DMS 273 (cell line): ENCODE results near the gene KIAA0040.

Experiments
- DNase-seq: peaks from one replicate; lab custom pipeline; 2025; ENCODE audit not compliant: unreplicated experiment; lab: John Stamatoyannopoulos, UW

The KIAA0040 gene

GRCh38 chr1:175192630-175193526 lies at the start of gene KIAA0040:
Gene KIAA0040 (minus strand): TSS chr1:175192776. CDS start chr1:175161013, 31,763 bp downstream.
- peak; percentile 85 for DNase-seq

- DNase-seq = no peak
Observed at GRCh38 chr1:175237389-175237788, 44.8 kb upstream of the KIAA0040 start.

- no peak for DNase-seq
Observed at GRCh38 chr1:175234639-175235038, 42.1 kb upstream of the KIAA0040 start.

- no peak for DNase-seq
Observed at GRCh38 chr1:175232335-175232734, 39.8 kb upstream of the KIAA0040 start.

GRCh38 chr1:175225805-175226129 lies 33.2 kb upstream of the KIAA0040 start:
- no peak for DNase-seq

- DNase-seq = no peak
Observed at GRCh38 chr1:175222296-175222938, 29.8 kb upstream of the KIAA0040 start.

- DNase-seq = no peak
Observed at GRCh38 chr1:175221557-175222175, 29.1 kb upstream of the KIAA0040 start.

- no peak for DNase-seq
Observed at GRCh38 chr1:175220853-175221556, 28.4 kb upstream of the KIAA0040 start.

- no peak for DNase-seq
Observed at GRCh38 chr1:175219774-175220173, 27.2 kb upstream of the KIAA0040 start.

- DNase-seq = no peak
Observed at GRCh38 chr1:175218786-175219434, 26.3 kb upstream of the KIAA0040 start.

GRCh38 chr1:175217721-175218531 lies 25.4 kb upstream of the KIAA0040 start:
- no peak for DNase-seq

- no peak for DNase-seq
Observed at GRCh38 chr1:175216444-175216843, 23.9 kb upstream of the KIAA0040 start.

GRCh38 chr1:175211656-175212055 lies 19.1 kb upstream of the KIAA0040 start:
- DNase-seq = no peak

GRCh38 chr1:175210744-175211143 lies 18.2 kb upstream of the KIAA0040 start:
- no peak for DNase-seq

GRCh38 chr1:175209493-175209921 lies 16.9 kb upstream of the KIAA0040 start:
- DNase-seq = no peak

GRCh38 chr1:175208773-175209492 lies 16.4 kb upstream of the KIAA0040 start:
- DNase-seq = no peak

- no peak for DNase-seq
Observed at GRCh38 chr1:175207971-175208370, 15.4 kb upstream of the KIAA0040 start.

GRCh38 chr1:175206687-175207086 lies 14.1 kb upstream of the KIAA0040 start:
- no peak for DNase-seq

GRCh38 chr1:175204330-175204729 lies 11.8 kb upstream of the KIAA0040 start:
- no peak for DNase-seq
